GM15510 (cell line): Measurements from ENCODE around the gene PRXL2A.

ENCODE experiments used
- POLR2A ChIP-seq: IDR thresholded peaks from 3 replicates; pipeline ENCODE4 v1.6.1; 2011; ENCODE audit warnings: borderline replicate concordance; ENCODE audit not compliant: insufficient read length; ENCODE audit errors: extremely low read depth

PRXL2A gene

GRCh38 chr10:80421707-80422536, 13.6 kb downstream of the PRXL2A start:
- TF ChIP-seq POLR2A, result no peak

DNA sequence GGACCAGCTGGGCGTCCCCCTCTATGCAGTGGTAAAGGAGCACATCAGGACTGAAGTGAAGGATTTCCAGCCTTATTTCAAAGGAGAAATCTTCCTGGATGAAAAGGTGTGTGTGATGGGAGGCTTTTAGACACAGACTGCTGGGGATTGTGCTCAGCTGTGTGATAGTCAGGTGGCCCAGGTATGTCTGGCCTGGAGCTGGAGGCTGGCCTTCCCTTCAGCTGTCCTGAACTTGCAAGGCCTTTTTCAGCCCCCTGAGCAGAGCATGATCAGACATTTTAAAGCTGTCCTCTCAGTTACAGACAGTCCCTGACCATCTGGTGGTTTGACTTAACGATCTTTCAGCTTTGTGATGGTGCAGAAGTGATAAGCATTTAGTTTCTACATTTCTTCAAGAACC, 17.6 kb downstream of the PRXL2A start:
- TF ChIP-seq POLR2A, result no peak

DNA sequence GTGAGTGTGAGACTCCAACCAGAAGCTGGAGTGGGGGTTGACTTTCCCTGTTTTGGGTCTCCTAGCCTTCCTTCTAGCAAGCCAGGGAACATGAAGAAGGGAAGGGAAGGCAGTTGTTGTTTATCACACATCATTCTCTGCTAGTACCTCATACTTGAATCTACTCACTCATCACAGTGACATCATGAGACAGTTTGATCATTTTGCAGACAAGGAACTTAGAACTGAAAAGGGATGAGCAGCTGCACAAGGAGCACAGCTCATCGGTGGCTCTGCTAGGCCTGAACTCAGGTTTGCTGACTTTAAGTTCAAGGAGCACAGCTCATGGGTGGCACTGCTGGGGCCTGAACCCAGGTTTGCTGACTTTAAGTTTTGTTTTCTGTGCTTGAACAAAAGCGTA, 19.2 kb downstream of the PRXL2A start:
- TF ChIP-seq POLR2A, result no peak

- no peak for TF ChIP-seq POLR2A
Measured at GRCh38 chr10:80429521-80429973, 21.2 kb downstream of the PRXL2A start.

DNA sequence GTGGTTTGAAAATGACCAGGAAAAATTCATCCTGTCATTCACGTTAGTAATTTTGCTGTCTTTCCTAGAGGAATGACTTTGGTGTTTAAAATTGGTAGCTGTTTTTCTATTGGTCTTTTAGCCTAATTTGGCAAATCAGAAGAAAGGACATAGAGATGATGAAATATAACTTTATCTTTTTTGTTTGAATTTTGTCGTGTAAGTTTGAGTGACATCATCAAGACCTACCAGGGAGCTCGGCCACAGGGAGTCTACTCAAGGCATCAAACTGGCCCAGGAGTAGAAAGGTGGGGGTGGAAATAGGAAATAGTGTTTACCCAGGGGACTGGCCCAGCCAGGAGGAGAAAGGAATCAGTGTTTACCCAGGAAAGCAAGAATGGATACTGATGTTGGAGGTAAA, 24.8 kb downstream of the PRXL2A start:
- TF ChIP-seq POLR2A, result no peak

GRCh38 chr10:80436446-80437098, 28.2 kb downstream of the PRXL2A start:
- no peak for TF ChIP-seq POLR2A

DNA sequence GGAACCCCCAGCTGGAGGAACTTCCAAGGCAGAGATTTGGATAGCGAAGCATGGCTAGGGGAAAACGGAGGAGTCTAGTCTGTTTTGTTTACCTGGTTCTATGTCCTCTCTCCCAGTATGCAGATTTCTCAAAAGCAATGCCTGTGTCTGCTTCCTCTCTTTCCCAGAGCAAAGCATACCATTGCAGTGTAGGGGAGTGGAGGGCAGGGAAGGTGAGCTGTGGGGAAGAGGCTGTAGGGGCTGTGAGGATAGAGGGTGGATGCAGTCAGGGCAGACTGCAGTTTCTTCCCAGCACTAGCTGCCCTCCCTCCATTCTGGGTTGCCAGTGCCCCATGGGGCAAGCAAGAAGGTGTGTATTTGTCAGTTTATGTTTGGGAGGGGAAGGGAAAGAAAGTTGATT, 28.9 kb downstream of the PRXL2A start:
- no peak for TF ChIP-seq POLR2A

DNA sequence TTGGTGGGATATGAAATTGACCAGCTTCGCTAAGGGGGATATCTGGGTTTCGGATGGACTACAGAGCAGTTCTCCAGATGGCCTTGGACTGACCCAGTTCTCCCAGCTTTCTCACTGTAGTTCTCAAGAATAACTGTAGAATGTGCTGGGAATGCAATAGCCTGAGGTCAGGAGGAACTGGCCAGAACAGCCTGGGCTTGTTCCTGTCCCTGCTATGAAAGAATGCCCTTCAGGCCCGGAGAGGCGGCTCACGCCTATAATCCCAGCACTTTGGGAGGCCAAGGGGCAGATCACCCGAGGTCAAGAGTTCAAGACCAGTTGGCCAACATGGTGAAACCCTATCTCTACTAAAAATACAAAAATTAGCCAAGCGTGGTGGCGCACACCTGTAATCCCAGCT, 33.5 kb downstream of the PRXL2A start:
- TF ChIP-seq POLR2A, result no peak

GRCh38 chr10:80442879-80443278, 34.5 kb downstream of the PRXL2A start:
- no peak for TF ChIP-seq POLR2A

DNA sequence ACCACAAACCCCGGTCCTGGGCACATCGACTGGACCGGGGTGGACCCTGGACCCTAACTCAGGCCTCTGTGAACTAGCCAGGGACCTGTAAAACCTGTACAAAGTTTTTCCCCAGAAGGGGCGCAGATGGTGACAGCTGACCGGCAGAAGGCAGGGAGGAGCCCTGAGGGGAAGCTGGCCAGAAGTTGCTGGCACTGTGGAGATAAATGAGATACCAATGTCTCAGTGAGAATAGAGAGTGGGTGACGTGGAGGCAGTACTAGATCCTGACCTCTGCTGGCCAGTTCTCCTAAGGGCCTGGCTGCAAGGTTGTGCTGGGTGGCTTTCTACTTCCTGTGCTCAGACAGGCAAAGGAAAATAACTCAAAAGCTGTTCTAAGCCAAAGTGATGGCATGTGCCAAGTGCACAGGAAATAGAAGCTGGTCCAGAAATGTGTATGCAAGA, 35.2 kb downstream of the PRXL2A start:
- no peak for TF ChIP-seq POLR2A

GRCh38 chr10:80444124-80444523, 35.8 kb downstream of the PRXL2A start:
- TF ChIP-seq POLR2A, result no peak

DNA sequence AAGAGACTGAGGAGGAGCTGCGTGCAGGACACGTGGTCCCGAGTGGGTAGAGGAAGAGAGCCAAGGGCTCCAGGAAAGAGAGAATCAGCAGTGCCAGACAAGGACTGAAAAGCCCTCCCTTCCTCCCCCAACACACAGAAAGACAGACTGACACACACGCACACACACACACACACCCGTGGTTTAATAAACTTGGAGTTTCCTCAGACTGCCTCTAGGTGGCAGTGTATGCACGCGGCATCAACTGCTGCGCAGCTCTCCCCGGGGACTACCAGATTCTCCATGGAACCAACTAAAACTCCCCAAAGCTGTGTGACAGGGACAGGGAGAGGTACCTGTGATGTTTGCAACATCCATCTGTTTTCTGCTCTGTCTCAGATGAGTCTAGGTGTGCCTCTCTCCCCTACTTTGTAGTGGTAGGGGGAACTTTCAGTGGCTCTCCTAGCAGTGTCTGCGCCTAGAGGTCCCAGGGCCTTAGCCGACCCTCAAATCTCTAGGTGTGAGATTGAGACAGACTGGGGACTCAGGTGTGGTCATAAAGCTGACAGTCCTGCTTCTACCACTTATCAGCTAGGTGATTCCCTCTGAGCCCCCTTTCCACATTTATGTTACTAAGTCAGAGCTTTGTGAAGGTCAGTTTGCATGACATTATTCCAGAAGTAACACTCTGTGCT, 36.4 kb downstream of the PRXL2A start:
- no peak for TF ChIP-seq POLR2A

DNA sequence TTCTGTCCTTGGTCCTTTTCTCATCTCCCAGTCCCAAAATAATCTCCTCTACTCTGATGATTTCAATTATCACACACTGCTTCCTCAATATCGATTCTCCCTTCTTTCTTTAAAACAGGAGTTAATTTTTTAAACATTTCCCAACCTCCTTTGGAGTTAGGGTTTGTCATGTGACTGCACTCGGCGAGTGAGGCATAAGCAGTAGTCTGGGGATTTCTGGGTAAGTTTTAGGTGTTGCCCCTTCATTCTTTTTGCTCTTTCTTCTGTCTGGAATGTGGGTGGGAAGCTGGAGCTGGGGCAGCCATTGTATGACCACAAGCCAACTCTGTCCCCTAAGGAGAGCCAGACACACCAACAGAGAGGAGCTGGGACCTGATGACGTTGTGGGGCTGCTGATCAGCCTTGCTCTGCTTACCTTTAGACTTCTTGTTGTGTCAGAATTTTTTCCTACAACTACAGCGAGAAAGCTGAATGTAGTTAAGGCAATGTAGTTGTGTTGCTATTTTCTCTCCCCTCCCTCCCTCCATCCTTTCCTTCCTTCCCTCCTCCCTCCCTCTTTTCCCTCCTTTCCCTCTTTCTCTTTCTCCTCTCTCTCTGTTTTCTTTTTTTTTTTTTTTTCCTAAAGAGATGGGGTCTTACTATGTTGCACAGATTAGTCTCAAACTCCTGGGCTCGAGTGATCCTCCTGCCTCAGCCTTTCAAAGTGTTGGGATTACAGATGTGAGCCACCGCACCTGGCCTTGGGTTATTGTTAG, 39.3 kb downstream of the PRXL2A start:
- no peak for TF ChIP-seq POLR2A

DNA sequence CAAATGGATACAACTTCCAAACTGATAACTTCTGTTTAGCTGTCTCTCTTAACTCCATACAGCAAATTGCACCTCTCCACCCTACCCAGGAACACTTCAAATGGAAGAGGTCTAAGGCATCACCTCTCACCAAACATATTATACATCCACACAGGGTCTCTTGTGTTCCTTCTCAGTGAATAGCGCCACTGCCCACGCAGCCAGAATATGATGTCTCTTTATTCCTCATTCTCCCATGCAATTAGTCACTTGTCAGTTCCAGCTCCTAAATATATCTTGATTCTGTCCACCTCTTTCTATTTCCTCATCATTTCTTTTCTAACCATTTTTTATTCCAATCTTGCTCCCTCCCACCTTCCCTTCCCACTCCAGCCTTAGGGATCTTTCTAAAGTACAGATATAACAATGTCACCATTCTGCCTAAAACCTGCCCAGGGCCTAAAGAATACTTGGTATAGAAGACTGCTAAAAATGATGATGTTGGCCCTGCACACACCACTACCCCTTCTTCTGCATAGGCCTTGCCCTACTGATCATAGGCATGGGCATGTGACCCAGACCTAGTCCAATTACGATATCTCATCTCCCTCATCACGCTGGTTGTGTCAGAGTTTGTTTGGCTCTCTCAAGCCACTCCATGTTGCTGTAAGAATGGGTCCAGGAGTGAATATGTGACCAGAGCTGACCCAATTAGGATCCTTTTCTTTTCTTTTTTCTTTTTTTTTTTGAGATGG, 40.0 kb downstream of the PRXL2A start:
- no peak for TF ChIP-seq POLR2A

DNA sequence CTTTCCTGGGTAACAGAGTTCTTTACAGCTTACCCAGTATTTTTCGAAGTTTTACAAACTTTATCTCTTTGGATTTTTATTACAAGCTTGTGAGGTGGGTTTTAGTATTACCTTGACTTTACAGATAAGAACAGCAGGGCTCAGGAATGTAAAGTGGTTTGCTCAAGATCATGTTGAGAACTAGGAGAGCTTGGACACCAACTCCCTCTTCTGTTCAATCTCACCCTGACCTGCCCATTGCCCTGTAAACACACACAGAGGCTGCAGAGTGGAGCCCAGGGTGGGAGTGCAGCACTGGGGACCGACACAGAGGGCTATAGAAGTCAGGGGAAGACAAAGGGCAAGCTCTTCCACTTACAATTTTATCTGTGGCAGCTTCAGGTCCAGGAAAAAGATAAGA, 41.2 kb downstream of the PRXL2A start:
- no peak for TF ChIP-seq POLR2A

DNA sequence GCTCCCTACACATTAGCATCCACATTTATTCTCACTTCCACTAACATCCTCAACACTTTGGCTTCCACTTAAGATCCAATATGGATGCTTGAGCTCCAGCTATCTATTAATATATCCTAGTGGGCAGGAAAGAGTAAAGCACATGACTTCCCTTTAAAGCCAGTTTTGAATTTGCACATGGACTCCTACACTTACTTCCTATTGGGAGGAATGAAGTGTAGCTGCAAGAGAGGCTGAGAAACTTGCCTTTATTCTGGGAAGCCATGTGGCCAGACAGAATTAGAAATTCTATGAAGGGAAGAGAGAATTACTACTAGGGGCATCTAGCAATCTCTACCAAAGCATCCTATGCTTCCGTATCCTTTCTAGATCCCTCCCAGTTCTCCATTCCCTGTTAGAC, 42.8 kb downstream of the PRXL2A start:
- no peak for TF ChIP-seq POLR2A
